ENCODE data around the gene SV2C.

Gene SV2C

GRCh38 chr5:76290321-76290757, 207.2 kb downstream of the SV2C start:
- H4K20me1 ChIP-seq (ENCODE audit: insufficient read depth, low read length, poor library complexity, severe bottlenecking): no peaks in the 10 kb centered on the region
- no peaks in the 10 kb centered on the region for H3K36me3 ChIP-seq (ENCODE audit: insufficient read depth, low read length)
- H3K4me3 ChIP-seq (ENCODE audit: low read length, poor library complexity, severe bottlenecking): no peak overlapping the region
- H3K4me2 ChIP-seq (ENCODE audit: low read depth, low read length, poor library complexity, severe bottlenecking): no peak overlapping the region
- TF ChIP-seq CTCF (conservative IDR thresholded peaks at IDR 0.05; ENCODE audit: low read length) (no peak), EZH2phosphoT487 (IDR thresholded peaks at IDR 0.05; ENCODE audit: borderline replicate concordance) (no peak)
- no peaks in the 10 kb centered on the region for H3K27me3 ChIP-seq (ENCODE audit: insufficient read depth, low read length, poor library complexity, severe bottlenecking)
- H3K9me3 ChIP-seq (ENCODE audit: insufficient read depth, low read depth, low read length): no peaks in the 10 kb centered on the region
- no peaks in the 10 kb centered on the region for H3F3A ChIP-seq (ENCODE audit: low read depth)
- H3K9ac ChIP-seq (ENCODE audit: low read depth, low read length, poor library complexity, severe bottlenecking): no peak overlapping the region
- no peaks in the 10 kb centered on the region for H3K79me2 ChIP-seq (ENCODE audit: insufficient read depth, low read length)
- no peak overlapping the region for H2AFZ ChIP-seq (ENCODE audit: low read length)
- peaks cover 17% of the 10 kb centered on the region for H3K4me1 ChIP-seq (ENCODE audit: insufficient read depth, low read length, poor library complexity, severe bottlenecking)
- H3K9me2 ChIP-seq (replicated peaks; ENCODE audit: low read depth, low read length): no peaks in the 10 kb centered on the region

GRCh38 chr5:76291305-76292077, 208.3 kb downstream of the SV2C start:
- H3F3A ChIP-seq (ENCODE audit: low read depth): no peaks in the 10 kb centered on the region
- no peak for TF ChIP-seq EZH2phosphoT487 (IDR thresholded peaks at IDR 0.05; ENCODE audit: borderline replicate concordance)
- TF ChIP-seq CTCF (conservative IDR thresholded peaks at IDR 0.05; ENCODE audit: low read length): no peak
- no peaks in the 10 kb centered on the region for H3K27me3 ChIP-seq (ENCODE audit: insufficient read depth, low read length, poor library complexity, severe bottlenecking)
- no peaks in the 10 kb centered on the region for H3K79me2 ChIP-seq (ENCODE audit: insufficient read depth, low read length)
- peaks cover 19% of the 10 kb centered on the region for H3K4me1 ChIP-seq (ENCODE audit: insufficient read depth, low read length, poor library complexity, severe bottlenecking)
- H3K4me3 ChIP-seq (ENCODE audit: low read length, poor library complexity, severe bottlenecking): no peak overlapping the region
- no peaks in the 10 kb centered on the region for H3K36me3 ChIP-seq (ENCODE audit: insufficient read depth, low read length)
- H2AFZ ChIP-seq (ENCODE audit: low read length): no peak overlapping the region
- H3K9me2 ChIP-seq (replicated peaks; ENCODE audit: low read depth, low read length): no peaks in the 10 kb centered on the region
- no peak overlapping the region for H3K9ac ChIP-seq (ENCODE audit: low read depth, low read length, poor library complexity, severe bottlenecking)
- H3K9me3 ChIP-seq (ENCODE audit: insufficient read depth, low read depth, low read length): no peaks in the 10 kb centered on the region
- H4K20me1 ChIP-seq (ENCODE audit: insufficient read depth, low read length, poor library complexity, severe bottlenecking): no peaks in the 10 kb centered on the region
- H3K4me2 ChIP-seq (ENCODE audit: low read depth, low read length, poor library complexity, severe bottlenecking): no peak overlapping the region

GRCh38 chr5:76292620-76293322, 209.6 kb downstream of the SV2C start:
- Histone ChIP-seq H2AFZ (ENCODE audit: low read length) (no peak overlapping the region), H3K9me3 (ENCODE audit: insufficient read depth, low read depth, low read length) (no peaks in the 10 kb centered on the region), H3K4me2 (ENCODE audit: low read depth, low read length, poor library complexity, severe bottlenecking) (no peak overlapping the region), H3K27me3 (ENCODE audit: insufficient read depth, low read length, poor library complexity, severe bottlenecking) (no peaks in the 10 kb centered on the region), H3K36me3 (ENCODE audit: insufficient read depth, low read length) (no peaks in the 10 kb centered on the region), H3K79me2 (ENCODE audit: insufficient read depth, low read length) (no peaks in the 10 kb centered on the region), H3K9me2 (replicated peaks; ENCODE audit: low read depth, low read length) (no peaks in the 10 kb centered on the region), H3F3A (ENCODE audit: low read depth) (no peaks in the 10 kb centered on the region), H4K20me1 (ENCODE audit: insufficient read depth, low read length, poor library complexity, severe bottlenecking) (no peaks in the 10 kb centered on the region), H3K4me3 (ENCODE audit: low read length, poor library complexity, severe bottlenecking) (no peak overlapping the region), H3K4me1 (ENCODE audit: insufficient read depth, low read length, poor library complexity, severe bottlenecking) (peaks cover 19% of the 10 kb centered on the region), H3K9ac (ENCODE audit: low read depth, low read length, poor library complexity, severe bottlenecking) (no peak overlapping the region)
- TF ChIP-seq EZH2phosphoT487 (IDR thresholded peaks at IDR 0.05; ENCODE audit: borderline replicate concordance) (no peak), CTCF (conservative IDR thresholded peaks at IDR 0.05; ENCODE audit: low read length) (no peak)

All from Loucy (cell line).